Vagina (tissue), 2 donors: ENCODE measurements around the gene GIMAP5. TPM values are rescaled to one million over a fixed set of nuclear protein-coding genes. Genes with fewer than 3 reads are reported as not detected.

Experiments used
- DNase-seq, 2 donors: peaks; one replicate each; pipeline ENCODE4 v3.0.0-alpha.2; 2017; ENCODE audit errors: extremely low spot score in 2 of 2
- H3K27ac ChIP-seq: fragments of 200-600 bp; sonication (generic); one replicate; pipeline ENCODE4 v1.5.1; 2019
- H3K27me3 ChIP-seq: fragments of 200-600 bp; sonication (generic); one replicate; pipeline ENCODE4 v1.5.1; 2019
- H3K36me3 ChIP-seq, 2 donors: fragments of 200-600 bp; sonication (generic); one replicate each; pipeline ENCODE4 v1.5.1; 2017 to 2019
- H3K4me1 ChIP-seq: fragments of 200-600 bp; sonication (generic); one replicate; pipeline ENCODE4 v1.5.1; 2019
- H3K4me3 ChIP-seq, 2 donors: fragments of 200-600 bp; sonication (generic); 1 replicate in 1 of 2; 2 replicates in 1 of 2; pipeline ENCODE4 v1.5.1; 2016 to 2019
- H3K9me3 ChIP-seq: fragments of 200-600 bp; sonication (generic); one replicate; pipeline ENCODE4 v1.5.1; 2019
- POLR2A ChIP-seq, 2 donors: fragments of 450-650 bp; IDR thresholded peaks; one replicate each; pipeline ENCODE4 v1.6.1; 2017; ENCODE audit warnings: antibody characterized with exemption in 2 of 2, mild to moderate bottlenecking in 2 of 2, moderate library complexity in 2 of 2
- POLR2AphosphoS5 ChIP-seq, 2 donors: sonication (generic); formaldehyde crosslinking; IDR thresholded peaks; one replicate each; pipeline ENCODE4 v1.9.0; 2017; ENCODE audit warnings: antibody characterized with exemption in 2 of 2, mild to moderate bottlenecking in 2 of 2, low read depth in 1 of 2; ENCODE audit not compliant: insufficient read depth in 1 of 2
- intact Hi-C: fragments of 100-400 bp; cut with DNase I; formaldehyde crosslinking; loops from one replicate; pipeline ENCODE4 v1.15.1; 2023
- total RNA-seq: library from RNA; depleted of rRNA; stranded (reverse); fragments of >200 nt; gene quantifications from one replicate; pipeline ENCODE4 v1.2.3, GENCODE V29; 2016
- TF ChIP-seq, protein P1 (sequence below), 3 experiments: fragments of 450-650 bp in 2 of 3; fragments of 200-600 bp in 1 of 3; sonication (generic) in 1 of 3; IDR thresholded peaks; one replicate each; pipeline ENCODE4 v1.5.1; 2017 to 2019; ENCODE audit warnings: antibody characterized with exemption in 3 of 3, mild to moderate bottlenecking in 2 of 3, moderate library complexity in 2 of 3

The GIMAP5 gene
- total RNA-seq, 1 donor from 2014 or later: 24.1 TPM

DNA sequence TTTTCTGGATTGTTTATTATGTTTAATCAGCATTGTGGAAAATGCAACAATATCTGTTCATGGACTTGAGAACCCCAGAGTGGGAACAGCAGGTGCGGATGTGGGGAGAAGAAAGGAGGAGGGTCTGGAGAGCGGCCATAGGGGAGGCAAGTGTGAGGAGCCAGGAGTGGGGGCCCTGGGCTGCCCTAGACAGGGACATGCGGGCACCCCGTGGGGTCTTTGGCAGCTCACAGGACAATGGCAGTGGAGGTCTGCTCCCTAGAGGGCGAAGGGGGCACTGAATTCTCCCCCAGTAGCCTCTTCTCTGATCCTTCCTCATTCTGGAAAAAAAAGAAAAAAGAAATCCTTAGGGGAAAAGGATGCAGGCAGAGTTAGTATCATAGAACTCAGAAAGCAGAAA, 54.1 kb downstream of the GIMAP5 start:
- no peak for DNase-seq
- TF ChIP-seq, protein P1, sequence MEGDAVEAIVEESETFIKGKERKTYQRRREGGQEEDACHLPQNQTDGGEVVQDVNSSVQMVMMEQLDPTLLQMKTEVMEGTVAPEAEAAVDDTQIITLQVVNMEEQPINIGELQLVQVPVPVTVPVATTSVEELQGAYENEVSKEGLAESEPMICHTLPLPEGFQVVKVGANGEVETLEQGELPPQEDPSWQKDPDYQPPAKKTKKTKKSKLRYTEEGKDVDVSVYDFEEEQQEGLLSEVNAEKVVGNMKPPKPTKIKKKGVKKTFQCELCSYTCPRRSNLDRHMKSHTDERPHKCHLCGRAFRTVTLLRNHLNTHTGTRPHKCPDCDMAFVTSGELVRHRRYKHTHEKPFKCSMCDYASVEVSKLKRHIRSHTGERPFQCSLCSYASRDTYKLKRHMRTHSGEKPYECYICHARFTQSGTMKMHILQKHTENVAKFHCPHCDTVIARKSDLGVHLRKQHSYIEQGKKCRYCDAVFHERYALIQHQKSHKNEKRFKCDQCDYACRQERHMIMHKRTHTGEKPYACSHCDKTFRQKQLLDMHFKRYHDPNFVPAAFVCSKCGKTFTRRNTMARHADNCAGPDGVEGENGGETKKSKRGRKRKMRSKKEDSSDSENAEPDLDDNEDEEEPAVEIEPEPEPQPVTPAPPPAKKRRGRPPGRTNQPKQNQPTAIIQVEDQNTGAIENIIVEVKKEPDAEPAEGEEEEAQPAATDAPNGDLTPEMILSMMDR (IDR thresholded peaks at IDR 0.05): no peak
- TF ChIP-seq POLR2AphosphoS5 (IDR thresholded peaks at IDR 0.05; ENCODE audit: insufficient read depth in 1 of 2, low read depth in 1 of 2) (no peak), POLR2A (IDR thresholded peaks at IDR 0.05) (no peak)
- Histone ChIP-seq H3K36me3 (peaks cover 0 to 27% of the 10 kb centered on the region in 2 donors), H3K4me1 (peaks cover 29% of the 10 kb centered on the region), H3K9me3 (no peaks in the 10 kb centered on the region), H3K27me3 (no peaks in the 10 kb centered on the region), H3K27ac (no peak overlapping the region), H3K4me3 (no peak overlapping the region)
- intact Hi-C loops: no loop called here

- intact Hi-C loops: no loop called here
These were observed 54.7 kb downstream of the GIMAP5 start for GRCh38 chr7:150791746-150792452.

More at GRCh38 chr7:150791746-150792452, 54.7 kb downstream of the GIMAP5 start:
- H3K4me1 ChIP-seq: peaks cover 23% of the 10 kb centered on the region
- TF ChIP-seq POLR2AphosphoS5 (IDR thresholded peaks at IDR 0.05; ENCODE audit: insufficient read depth in 1 of 2, low read depth in 1 of 2) (no peak), POLR2A (IDR thresholded peaks at IDR 0.05) (no peak)
- TF ChIP-seq, protein P1 (IDR thresholded peaks at IDR 0.05): no peak
- no peak for DNase-seq
- peaks cover 0 to 27% of the 10 kb centered on the region in 2 donors for H3K36me3 ChIP-seq
- no peaks in the 10 kb centered on the region for H3K27me3 ChIP-seq
- no peaks in the 10 kb centered on the region for H3K9me3 ChIP-seq
- no peak overlapping the region for H3K27ac ChIP-seq
- H3K4me3 ChIP-seq: no peak overlapping the region

Other genes starting within 250 kb of the GIMAP5 start
- gene GIMAP7, start 222.5 kb upstream of the GIMAP5 start, total RNA-seq: 16.0 TPM
- 25.3 TPM for gene GIMAP4, start 170.0 kb upstream of the GIMAP5 start, total RNA-seq
- gene GIMAP6, start 105.0 kb upstream of the GIMAP5 start, total RNA-seq: 21.4 TPM
- 9.6 TPM for gene GIMAP2, start 51.7 kb upstream of the GIMAP5 start, total RNA-seq
- 5.2 TPM for gene GIMAP1, start 20.8 kb upstream of the GIMAP5 start, total RNA-seq
- gene TMEM176B, start 62.9 kb downstream of the GIMAP5 start, total RNA-seq: 60.6 TPM
- 43.7 TPM for gene TMEM176A, start 63.4 kb downstream of the GIMAP5 start, total RNA-seq
- gene AOC1, start 115.1 kb downstream of the GIMAP5 start, total RNA-seq: not detected
- 6.4 TPM for gene KCNH2, start 240.9 kb downstream of the GIMAP5 start, total RNA-seq